GM12878 (cell line): Measurements from ENCODE around the gene CTNNB1. TPM values are rescaled to one million over a fixed set of nuclear protein-coding genes. Genes with fewer than 3 reads are reported as not detected.

Experiments used
- ATAC-seq: fragments of 200-7000 bp; cut with Tn5 transposase; 3 replicates; pipeline ENCODE4 v1.9.1; 2020; ENCODE audit warnings: mild to moderate bottlenecking, moderate library complexity
- BruUV-seq: library from RNA; stranded (reverse); fragments of 400-500 nt; replicated peaks from 2 replicates; lab custom pipeline; 2021; lab: Mats Ljungman, UMichigan
- CTCF ChIA-PET: fragments of 300-600 bp; sonication (Branson Sonifier 250); formaldehyde crosslinking; extraction: SDS; loops from one replicate; lab custom pipeline; 2021; ENCODE audit warnings: inconsistent platforms; lab: Yijun Ruan, JAX
- POLR2A ChIA-PET: fragments of 350-600 bp; formaldehyde crosslinking; extraction: SDS; loops from one replicate; lab custom pipeline; 2021; ENCODE audit warnings: inconsistent platforms; lab: Charles Lee
- RAD21 ChIA-PET: fragments of 300-600 bp; sonication (Branson Sonifier 250); formaldehyde crosslinking; loops from one replicate; lab custom pipeline; 2023; ENCODE audit warnings: antibody characterized with exemption; ENCODE audit not compliant: unreplicated experiment; lab: Charles Lee
- SMC1A ChIA-PET: fragments of 300-600 bp; sonication (Branson Sonifier 250); formaldehyde crosslinking; loops from one replicate; lab custom pipeline; 2023; ENCODE audit not compliant: unreplicated experiment, uncharacterized antibody; lab: Charles Lee
- DNase-seq: peaks from one replicate; pipeline ENCODE4 v3.0.0-alpha.2; 2011; ENCODE audit warnings: low read depth, low spot score
- FAIRE-seq: peaks from 3 replicates; lab custom pipeline; 2011; peaks lifted over from hg19 to GRCh38; lab: Jason Lieb, UNC
- H2AFZ ChIP-seq: 2 replicates; pipeline ENCODE4 v1.6.0; 2011; ENCODE audit warnings: low read depth, low read length, control low read depth; ENCODE audit not compliant: control insufficient read depth
- H3K27ac ChIP-seq: 2 replicates; pipeline ENCODE4 v1.5.1; 2011; ENCODE audit warnings: control low read depth; ENCODE audit not compliant: control insufficient read depth, insufficient read depth
- H3K27me3 ChIP-seq, 2 experiments: replicated peaks in 1 of 2; 2 replicates each; pipeline versions ENCODE4 v1.6.0 to v1.6.1; 2011; ENCODE audit warnings: low read length in 1 of 2; ENCODE audit not compliant: control insufficient read depth in 2 of 2, insufficient read depth in 2 of 2
- H3K36me3 ChIP-seq, 2 experiments: 2 replicates each; pipeline ENCODE4 v1.5.1; 2011; ENCODE audit warnings: low read length in 1 of 2; ENCODE audit not compliant: control insufficient read depth in 2 of 2, insufficient read depth in 2 of 2
- H3K4me1 ChIP-seq: 2 replicates; pipeline ENCODE4 v1.6.1; 2011; ENCODE audit warnings: mild to moderate bottlenecking, low read length, moderate library complexity, mixed read lengths; ENCODE audit not compliant: control insufficient read depth, insufficient read depth
- H3K4me2 ChIP-seq: 2 replicates; pipeline ENCODE4 v1.6.0; 2011; ENCODE audit warnings: control low read depth; ENCODE audit not compliant: control insufficient read depth, insufficient read depth
- H3K4me3 ChIP-seq: fragments of 200-600 bp; sonication (generic); 2 replicates; pipeline ENCODE4 v1.5.1; 2016
- H3K79me2 ChIP-seq: 2 replicates; pipeline ENCODE4 v1.6.0; 2011; ENCODE audit warnings: low read length; ENCODE audit not compliant: control insufficient read depth, insufficient read depth
- H3K9ac ChIP-seq: 2 replicates; pipeline ENCODE4 v1.8.0; 2011; ENCODE audit warnings: low read length, control low read depth, mixed read lengths; ENCODE audit not compliant: control insufficient read depth, insufficient read depth
- H3K9me3 ChIP-seq: replicated peaks from 3 replicates; pipeline ENCODE4 v1.5.1; 2011; ENCODE audit warnings: mild to moderate bottlenecking, low read length; ENCODE audit not compliant: control insufficient read depth, insufficient read depth
- H4K20me1 ChIP-seq: 2 replicates; pipeline ENCODE4 v1.6.0; 2011; ENCODE audit not compliant: control insufficient read depth, insufficient read depth
- ATF7 ChIP-seq: fragments of 450-650 bp; IDR thresholded peaks from 2 replicates; pipeline ENCODE4 v1.6.1; 2016; ENCODE audit warnings: low read depth, mild to moderate bottlenecking
- EP300 ChIP-seq, 2 experiments: fragments of 150-350 bp in 1 of 2; IDR thresholded peaks; 2 replicates each; pipeline ENCODE4 v1.6.1; 2011 to 2012; ENCODE audit warnings: low read depth in 2 of 2, low read length in 2 of 2, borderline replicate concordance in 1 of 2, improper control_type of control experiment in 1 of 2, inconsistent platforms in 1 of 2; ENCODE audit not compliant: control insufficient read depth in 1 of 2
- PML ChIP-seq: IDR thresholded peaks from 2 replicates; pipeline ENCODE4 v1.6.1; 2012; ENCODE audit warnings: low read length, inconsistent platforms
- RBBP5 ChIP-seq: fragments of 200-600 bp; sonication (generic); conservative IDR thresholded peaks from 2 replicates; pipeline ENCODE4 v1.6.1; 2016
- SIX5 ChIP-seq: IDR thresholded peaks from 2 replicates; pipeline ENCODE4 v1.6.1; 2011; ENCODE audit warnings: mild to moderate bottlenecking, low read depth, low read length, moderate library complexity; ENCODE audit not compliant: severe bottlenecking
- SMC3 ChIP-seq: IDR thresholded peaks from 2 replicates; pipeline ENCODE4 v1.6.1; 2011; ENCODE audit warnings: low read length, improper control_type of control experiment, borderline replicate concordance
- ZNF24 ChIP-seq: fragments of 450-650 bp; IDR thresholded peaks from 2 replicates; pipeline ENCODE4 v1.6.1; 2017; ENCODE audit warnings: antibody characterized with exemption, mild to moderate bottlenecking
- WGBS: methylation state at CpG from one replicate; pipeline ENCODE4 v1.1.6; 2016; ENCODE audit warnings: low lambda C conversion rate; ENCODE audit not compliant: insufficient replicate concordance, insufficient coverage; ENCODE audit errors: missing lambda C conversion rate; 5-methylcytosine and 5-hydroxymethylcytosine counted together
- in situ Hi-C: fragments of 300-500 bp; cut with MboI; formaldehyde crosslinking; loops from 9 replicates; pipeline ENCODE4 v1.14.3; 2018; ENCODE audit warnings: mixed read lengths
- intact Hi-C: fragments of 100-400 bp; cut with micrococcal nuclease; formaldehyde crosslinking; loops from one replicate; pipeline ENCODE4 v1.14.2; 2022; ENCODE audit not compliant: unreplicated experiment
- polyA plus RNA-seq, 11 experiments: library from polyadenylated mRNA; depleted of rRNA in 4 of 11; unstranded in 6 of 11; stranded (reverse) in 5 of 11; fragments of >200 nt; fragmentation: Nextera tagmentation in 4 of 11; fragmentation: Illumina TruSeq in 1 of 11; extraction: Ambion mirVana in 4 of 11; extraction: Trizol in 1 of 11; gene quantifications; 1 replicate in 1 of 11; 2 replicates in 10 of 11; pipeline versions ENCODE4 v1.2.1 to v1.2.3, GENCODE V29; 2011 to 2016; ENCODE audit warnings: inconsistent platforms in 2 of 11, missing spikeins in 2 of 11, low read depth in 1 of 11
- small RNA-seq: library from RNA; depleted of rRNA; stranded (forward); fragments of <200 nt; gene quantifications from one replicate; pipeline ENCODE3, GENCODE V24; 2014
- total RNA-seq, 4 experiments: library from RNA; depleted of rRNA in 3 of 4; stranded (reverse); fragments of >200 nt in 3 of 4; fragmentation: Illumina TruSeq in 1 of 4; extraction: Trizol in 1 of 4; gene quantifications; 2 replicates each; pipeline versions ENCODE4 v1.2.1 to v1.2.3, GENCODE V29; 2013 to 2021
- TF ChIP-seq, protein P1 (sequence below): IDR thresholded peaks from 2 replicates; pipeline ENCODE4 v1.6.1; 2012; ENCODE audit warnings: improper control_type of control experiment, low read depth, low read length; ENCODE audit not compliant: insufficient replicate concordance

The CTNNB1 gene
- total and polyA plus RNA-seq, 10 of the 15 experiments (the other 5 are each of a cell fraction or from before 2014, with no cell fraction given): 30.4 to 217 (median 138) TPM

- POLR2A ChIA-PET: no interaction called here
- intact Hi-C loops: no loop called here
- H3K27me3 ChIP-seq: no peaks in the 10 kb centered on the region
- H4K20me1 ChIP-seq: no peaks in the 10 kb centered on the region
- no peak for ATAC-seq
- CTCF ChIA-PET: no interaction called here
- no peaks in the 10 kb centered on the region for H3K4me1 ChIP-seq
- no peak overlapping the region for H2AFZ ChIP-seq
- SMC1A ChIA-PET: interaction anchor here (0.6 kb wide), 1 partner anchor 498 kb away, joined by 4 read pairs; no protein-coding TSS in a partner anchor
- no peaks in the 10 kb centered on the region for H3K79me2 ChIP-seq
- no peak overlapping the region for H3K27ac ChIP-seq
- TF ChIP-seq PML: no peak
- TF ChIP-seq ZNF24: no peak
- no peak for TF ChIP-seq SMC3
- no peak for TF ChIP-seq SIX5
- no peak for TF ChIP-seq EP300 (IDR thresholded peaks at IDR 0.05; ENCODE audit: borderline replicate concordance in 1 of 2, control insufficient read depth in 1 of 2, low read depth in 2 of 2, low read length in 2 of 2)
- TF ChIP-seq, protein P1, sequence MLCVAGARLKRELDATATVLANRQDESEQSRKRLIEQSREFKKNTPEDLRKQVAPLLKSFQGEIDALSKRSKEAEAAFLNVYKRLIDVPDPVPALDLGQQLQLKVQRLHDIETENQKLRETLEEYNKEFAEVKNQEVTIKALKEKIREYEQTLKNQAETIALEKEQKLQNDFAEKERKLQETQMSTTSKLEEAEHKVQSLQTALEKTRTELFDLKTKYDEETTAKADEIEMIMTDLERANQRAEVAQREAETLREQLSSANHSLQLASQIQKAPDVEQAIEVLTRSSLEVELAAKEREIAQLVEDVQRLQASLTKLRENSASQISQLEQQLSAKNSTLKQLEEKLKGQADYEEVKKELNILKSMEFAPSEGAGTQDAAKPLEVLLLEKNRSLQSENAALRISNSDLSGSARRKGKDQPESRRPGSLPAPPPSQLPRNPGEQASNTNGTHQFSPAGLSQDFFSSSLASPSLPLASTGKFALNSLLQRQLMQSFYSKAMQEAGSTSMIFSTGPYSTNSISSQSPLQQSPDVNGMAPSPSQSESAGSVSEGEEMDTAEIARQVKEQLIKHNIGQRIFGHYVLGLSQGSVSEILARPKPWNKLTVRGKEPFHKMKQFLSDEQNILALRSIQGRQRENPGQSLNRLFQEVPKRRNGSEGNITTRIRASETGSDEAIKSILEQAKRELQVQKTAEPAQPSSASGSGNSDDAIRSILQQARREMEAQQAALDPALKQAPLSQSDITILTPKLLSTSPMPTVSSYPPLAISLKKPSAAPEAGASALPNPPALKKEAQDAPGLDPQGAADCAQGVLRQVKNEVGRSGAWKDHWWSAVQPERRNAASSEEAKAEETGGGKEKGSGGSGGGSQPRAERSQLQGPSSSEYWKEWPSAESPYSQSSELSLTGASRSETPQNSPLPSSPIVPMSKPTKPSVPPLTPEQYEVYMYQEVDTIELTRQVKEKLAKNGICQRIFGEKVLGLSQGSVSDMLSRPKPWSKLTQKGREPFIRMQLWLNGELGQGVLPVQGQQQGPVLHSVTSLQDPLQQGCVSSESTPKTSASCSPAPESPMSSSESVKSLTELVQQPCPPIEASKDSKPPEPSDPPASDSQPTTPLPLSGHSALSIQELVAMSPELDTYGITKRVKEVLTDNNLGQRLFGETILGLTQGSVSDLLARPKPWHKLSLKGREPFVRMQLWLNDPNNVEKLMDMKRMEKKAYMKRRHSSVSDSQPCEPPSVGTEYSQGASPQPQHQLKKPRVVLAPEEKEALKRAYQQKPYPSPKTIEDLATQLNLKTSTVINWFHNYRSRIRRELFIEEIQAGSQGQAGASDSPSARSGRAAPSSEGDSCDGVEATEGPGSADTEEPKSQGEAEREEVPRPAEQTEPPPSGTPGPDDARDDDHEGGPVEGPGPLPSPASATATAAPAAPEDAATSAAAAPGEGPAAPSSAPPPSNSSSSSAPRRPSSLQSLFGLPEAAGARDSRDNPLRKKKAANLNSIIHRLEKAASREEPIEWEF: no peak
- TF ChIP-seq ATF7: no peak
- no peak for TF ChIP-seq RBBP5
- no TSS peak for BruUV-seq
- H3K36me3 ChIP-seq: no peaks in the 10 kb centered on the region
- DNase-seq: no peak
- FAIRE-seq: no peak
- in situ Hi-C loops: no loop called here
- H3K9ac ChIP-seq: no peak overlapping the region
- H3K4me2 ChIP-seq: no peak overlapping the region
- 56% methylated on average over 8 of the region's 8 CpGs for WGBS
- H3K9me3 ChIP-seq: no peaks in the 10 kb centered on the region
- no peak overlapping the region for H3K4me3 ChIP-seq
- RAD21 ChIA-PET: no interaction called here
Observed at GRCh38 chr3:41288785-41289184, 89.5 kb downstream of the CTNNB1 start.

Small RNA genes within 50 kb of the gene (small RNA-seq; reads per million reads assigned to genes)
- gene MRPS31P1: not detected
